NCI-H2171 treated with DMSO at 0.1 percent for 48 hours (cell line): ENCODE measurements around the gene LMAN1.

Experiments used
- DNase-seq: peaks from one replicate; lab custom pipeline; 2025; lab: John Stamatoyannopoulos, UW

LMAN1 gene, protein sequence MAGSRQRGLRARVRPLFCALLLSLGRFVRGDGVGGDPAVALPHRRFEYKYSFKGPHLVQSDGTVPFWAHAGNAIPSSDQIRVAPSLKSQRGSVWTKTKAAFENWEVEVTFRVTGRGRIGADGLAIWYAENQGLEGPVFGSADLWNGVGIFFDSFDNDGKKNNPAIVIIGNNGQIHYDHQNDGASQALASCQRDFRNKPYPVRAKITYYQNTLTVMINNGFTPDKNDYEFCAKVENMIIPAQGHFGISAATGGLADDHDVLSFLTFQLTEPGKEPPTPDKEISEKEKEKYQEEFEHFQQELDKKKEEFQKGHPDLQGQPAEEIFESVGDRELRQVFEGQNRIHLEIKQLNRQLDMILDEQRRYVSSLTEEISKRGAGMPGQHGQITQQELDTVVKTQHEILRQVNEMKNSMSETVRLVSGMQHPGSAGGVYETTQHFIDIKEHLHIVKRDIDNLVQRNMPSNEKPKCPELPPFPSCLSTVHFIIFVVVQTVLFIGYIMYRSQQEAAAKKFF

DNA sequence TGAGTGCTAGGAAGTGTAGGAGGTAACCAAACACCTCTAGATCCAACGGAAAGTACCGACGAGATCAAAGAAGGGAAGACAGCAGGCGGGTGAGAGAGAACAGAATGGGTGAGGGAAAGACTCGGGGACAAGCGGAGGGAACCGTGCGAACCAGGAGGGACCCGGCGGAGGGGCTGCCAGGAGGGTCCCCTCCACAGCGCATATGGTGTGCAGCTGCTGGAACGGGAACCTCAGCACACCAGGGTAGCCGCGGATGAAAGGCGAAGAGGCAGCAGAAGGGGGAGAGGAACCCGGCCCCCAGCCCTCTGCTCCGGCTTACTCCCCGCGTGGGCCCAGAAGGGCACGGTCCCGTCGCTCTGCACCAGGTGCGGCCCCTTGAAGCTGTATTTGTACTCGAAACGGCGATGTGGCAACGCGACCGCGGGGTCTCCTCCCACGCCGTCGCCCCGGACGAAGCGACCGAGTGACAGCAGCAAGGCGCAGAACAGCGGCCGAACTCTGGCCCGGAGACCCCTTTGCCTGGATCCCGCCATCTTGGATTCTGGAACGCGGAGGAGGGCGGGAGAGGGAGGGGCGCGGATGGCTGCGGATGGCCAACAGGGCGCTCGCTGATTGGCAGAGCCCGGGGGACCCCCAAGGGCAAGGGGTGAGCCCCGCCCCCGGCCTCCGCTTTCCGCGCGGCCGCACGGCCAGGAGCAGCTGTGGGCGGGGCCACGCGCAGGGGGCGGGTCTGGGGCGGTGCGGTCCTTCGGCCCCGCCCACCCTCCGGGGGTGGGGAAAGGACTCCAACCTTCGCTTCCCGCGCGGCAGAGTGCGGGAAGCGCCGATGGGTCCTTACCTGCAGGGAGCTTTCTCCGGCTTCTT is at the start of gene LMAN1:
Gene LMAN1 (minus strand): TSS at position 554 of the 864 bp plus-strand sequence. CDS start 21 bp downstream, at position 533.
- peak; percentile 91 for DNase-seq

- DNase-seq: peak; percentile 92
These were observed 43.5 kb upstream of the LMAN1 start for GRCh38 chr18:59402432-59403090.

- DNase-seq: no peak
These were observed 41.3 kb upstream of the LMAN1 start for GRCh38 chr18:59400407-59400806.

DNA sequence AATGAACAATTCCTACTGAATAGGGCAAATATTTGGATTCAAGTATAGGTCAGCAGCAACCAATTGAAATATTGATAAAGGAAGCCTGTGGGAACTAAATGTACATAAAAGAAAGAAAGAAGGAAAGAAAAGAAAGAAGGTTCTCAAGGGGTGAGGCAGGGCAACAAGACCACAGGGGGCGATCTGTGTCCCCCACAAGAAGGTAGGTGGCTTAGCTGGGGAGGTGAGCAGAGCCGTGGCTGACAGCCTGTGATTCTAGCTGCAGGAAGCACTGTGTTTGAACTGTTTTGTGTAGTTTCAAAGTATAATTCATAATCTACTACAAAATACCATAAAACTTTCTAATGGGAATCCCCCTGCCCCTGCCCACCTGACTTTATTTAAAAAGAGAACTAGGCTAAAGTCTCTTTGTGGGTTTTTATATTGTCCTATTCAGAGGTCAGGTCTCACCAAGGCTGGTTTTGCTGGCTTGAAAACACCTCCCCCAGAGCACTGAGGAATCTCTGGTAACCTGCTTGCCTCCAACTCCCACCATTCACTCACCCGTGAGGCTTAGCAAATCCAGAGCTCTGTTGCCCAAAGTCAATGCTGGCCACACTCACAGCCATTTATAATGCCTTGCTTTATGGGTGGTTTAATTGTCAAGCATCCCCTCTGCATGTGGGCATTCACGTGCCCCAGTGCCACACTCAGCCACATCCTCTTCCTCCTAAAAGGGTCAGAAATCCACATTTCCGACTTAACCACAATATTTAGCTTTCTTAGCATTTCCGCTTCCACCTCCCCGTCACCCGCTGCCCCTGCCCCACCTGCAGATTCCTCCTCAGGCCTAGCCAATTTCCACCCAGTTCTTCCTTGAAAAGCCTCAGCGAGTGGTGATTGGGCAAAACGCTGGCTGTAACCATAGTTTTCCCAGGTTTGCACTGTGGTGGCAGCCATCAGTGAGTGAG is 36.4 kb upstream of the LMAN1 start:
- no peak for DNase-seq

- no peak for DNase-seq
These were observed 34.3 kb upstream of the LMAN1 start for GRCh38 chr18:59393381-59393780.

DNA sequence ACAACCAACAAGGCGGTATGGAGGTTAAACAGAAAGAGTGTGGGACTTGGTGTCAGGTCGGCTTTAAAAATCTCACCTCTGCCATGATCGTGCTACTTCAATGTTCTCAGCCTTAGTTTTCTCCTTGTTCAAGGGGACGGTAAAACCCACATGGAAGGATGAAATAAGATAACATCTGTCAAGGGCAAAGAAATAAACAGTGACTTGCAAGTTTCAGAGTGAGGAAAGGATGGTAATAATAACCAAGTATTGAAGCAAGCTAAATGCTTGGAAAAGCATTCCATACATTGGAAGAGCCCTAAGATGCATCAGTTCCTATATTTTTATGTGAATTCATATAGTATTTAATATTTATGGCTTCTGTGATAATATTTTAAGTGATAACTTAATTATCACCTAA is 29.8 kb upstream of the LMAN1 start:
- DNase-seq: peak; percentile 67

GRCh38 chr18:59387687-59388565 is 28.9 kb upstream of the LMAN1 start:
- peak; percentile 62 for DNase-seq

DNA sequence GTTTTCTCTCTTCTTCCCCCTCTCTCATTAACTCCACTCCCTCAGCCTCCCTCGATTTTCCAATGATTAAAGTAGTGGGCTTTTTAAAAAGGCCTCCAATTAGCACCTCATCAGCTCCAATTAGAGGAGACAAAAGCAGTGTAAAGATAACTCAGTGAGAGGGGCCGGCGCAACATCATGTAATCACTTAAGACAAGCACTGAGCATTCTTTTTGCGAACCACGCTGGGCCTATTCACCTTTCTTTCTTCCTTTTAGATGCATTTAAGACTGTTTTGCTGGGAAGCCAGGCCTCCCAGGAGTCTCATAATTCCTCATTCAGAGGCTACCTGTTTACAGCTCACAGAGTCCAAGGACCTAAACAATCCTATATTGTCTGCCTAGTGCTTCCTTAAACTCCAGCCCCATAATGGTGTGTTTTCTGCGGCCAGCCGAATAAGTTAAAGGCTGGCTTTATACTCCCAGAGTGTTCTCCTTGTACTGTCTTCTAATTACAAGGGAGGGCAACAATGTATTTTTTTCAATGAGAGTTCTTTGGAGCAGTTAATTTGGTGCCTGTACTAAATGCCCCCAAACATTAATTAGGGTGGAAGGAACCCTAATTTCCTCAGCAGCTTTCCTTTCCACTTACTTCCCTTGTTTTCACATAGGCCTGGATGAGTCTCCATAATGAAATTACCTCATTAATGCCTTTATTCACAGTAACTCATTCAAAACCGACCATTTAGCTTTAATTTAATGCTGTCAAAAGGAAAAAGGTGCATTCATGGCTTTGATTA is 28.0 kb upstream of the LMAN1 start:
- no peak for DNase-seq

- peak; percentile 14 for DNase-seq
These were observed 26.1 kb upstream of the LMAN1 start for GRCh38 chr18:59385191-59385590.

DNA sequence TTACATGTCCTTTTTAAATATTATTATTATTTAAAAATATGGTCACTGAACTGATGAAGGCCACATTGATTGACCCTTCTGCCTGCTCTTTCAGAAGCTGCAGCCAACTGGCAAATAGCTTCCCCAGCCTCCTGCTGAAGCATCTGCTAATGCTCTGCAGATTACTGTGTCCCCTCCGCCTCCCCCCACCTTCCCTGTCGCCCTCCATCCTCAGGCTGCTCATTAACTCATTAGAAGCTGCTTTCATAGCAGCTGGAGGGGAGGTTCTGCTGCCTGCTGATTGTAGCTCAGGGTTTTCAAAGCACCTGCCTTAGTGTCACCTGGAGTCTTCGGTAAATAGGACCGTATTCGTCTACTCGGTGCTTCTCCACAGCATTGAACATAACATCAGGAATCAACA is 24.8 kb upstream of the LMAN1 start:
- peak; percentile 94 for DNase-seq

DNA sequence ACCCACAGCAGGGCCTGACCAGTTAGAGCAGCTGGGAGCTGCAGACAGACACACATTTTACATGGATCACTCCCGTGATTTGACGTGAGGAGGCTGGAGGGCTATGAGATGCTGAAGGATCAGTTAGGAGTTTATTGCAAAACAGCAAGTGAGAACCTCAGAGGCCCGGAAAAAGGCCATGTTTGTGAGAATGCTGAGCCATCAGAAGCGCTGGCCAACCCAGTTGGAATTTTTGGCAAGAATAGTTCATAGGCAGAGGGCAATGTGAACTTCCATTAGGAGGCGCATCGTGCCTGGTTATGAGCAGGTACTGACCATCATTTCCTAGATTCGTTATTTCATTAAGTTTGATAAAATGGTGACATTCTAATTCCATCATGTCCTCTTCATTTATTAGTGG is 23.3 kb upstream of the LMAN1 start:
- no peak for DNase-seq

GRCh38 chr18:59381949-59382348 is 22.9 kb upstream of the LMAN1 start:
- DNase-seq: no peak

GRCh38 chr18:59380706-59381105 is 21.6 kb upstream of the LMAN1 start:
- no peak for DNase-seq

- no peak for DNase-seq
These were observed 20.9 kb upstream of the LMAN1 start for GRCh38 chr18:59379772-59380522.

DNA sequence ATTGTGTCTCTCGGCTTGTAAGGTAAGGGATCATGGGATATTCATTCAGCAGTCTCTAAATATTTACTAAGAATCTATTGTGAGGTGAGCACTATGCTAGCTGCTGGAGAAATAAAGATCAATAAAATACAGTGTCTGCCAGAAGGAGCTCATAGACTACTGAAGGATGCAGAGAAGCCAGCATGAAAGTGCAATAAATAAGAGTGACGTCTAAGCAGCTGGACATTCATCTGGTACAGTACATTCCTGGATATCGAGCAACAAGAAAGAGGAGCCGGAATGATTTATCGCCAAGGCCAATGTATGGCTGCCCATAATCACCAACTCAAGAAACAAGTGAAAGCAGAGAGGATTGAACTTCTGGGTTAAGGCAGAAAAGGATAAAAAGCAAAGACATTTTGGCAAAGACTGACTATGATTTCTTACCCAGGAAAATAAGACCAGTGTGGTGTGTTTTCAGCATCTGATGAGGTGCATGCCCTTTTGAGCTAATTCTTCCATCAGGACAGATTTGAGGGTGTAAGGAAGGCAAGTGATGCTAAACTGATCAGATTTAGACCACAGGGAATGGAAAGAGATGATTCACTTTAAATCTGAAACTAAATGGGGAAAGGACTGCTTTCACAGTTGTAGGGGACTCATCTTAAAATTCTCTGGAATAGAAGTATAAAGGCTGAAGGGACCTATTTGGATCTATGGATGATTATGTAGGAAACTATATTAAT is 18.7 kb upstream of the LMAN1 start:
- DNase-seq: no peak

DNA sequence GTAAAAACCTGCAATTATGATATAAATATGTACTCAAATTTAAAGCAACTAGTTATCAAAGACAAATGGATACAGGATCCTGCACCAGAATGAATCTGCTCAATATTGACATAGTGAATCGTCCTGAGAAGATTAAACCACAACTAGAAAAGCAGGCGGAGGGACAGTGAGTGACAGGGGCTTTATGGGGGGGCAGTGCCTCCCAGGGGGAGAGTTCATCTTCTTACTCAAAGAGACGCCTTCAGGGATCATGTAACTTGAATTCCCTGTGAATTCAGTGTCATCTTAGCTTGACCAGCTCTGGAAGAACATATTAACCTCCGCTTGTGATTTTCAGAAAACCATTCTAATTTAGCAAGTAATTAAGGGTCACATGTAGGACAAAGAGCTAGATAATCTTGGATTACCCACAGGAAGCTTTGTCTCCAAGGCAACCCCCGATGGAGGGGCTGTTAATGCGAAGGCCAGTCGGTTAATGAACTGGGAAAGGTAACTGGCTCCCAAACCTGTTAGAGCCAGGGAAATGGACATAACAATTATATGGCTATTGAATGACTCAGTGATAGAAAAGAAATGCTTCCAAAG is 17.4 kb upstream of the LMAN1 start:
- DNase-seq: no peak

GRCh38 chr18:59374128-59374527 is 15.1 kb upstream of the LMAN1 start:
- DNase-seq: no peak

DNA sequence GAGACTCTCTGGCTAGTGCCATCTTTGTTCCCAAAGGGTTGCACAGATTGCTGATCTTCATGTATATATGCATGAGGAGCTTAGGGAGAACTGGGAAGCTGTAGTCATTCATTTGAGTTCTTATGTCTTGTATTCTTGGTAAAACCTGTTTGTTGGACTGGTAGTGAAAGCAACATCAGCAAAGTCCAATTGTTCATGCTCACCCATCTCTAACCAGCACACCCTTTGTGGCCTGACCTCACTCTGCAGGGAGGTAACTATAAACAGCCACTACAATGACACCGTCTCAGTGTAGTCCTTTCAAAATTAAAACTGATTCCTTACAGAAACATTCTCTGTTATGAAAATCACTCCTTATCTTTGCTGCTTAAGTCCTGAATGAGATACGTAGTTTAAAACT is 13.9 kb upstream of the LMAN1 start:
- no peak for DNase-seq
